HG03103 (cell line): Measurements from ENCODE around the gene SYT1.
A peak's percentile ranks its signal among the peaks of the same experiment; 100 is the strongest.

ENCODE experiments used
- ATAC-seq: cut with Tn5 transposase; IDR thresholded peaks from one replicate; pipeline ENCODE4 v1.9.1; 2021; ENCODE audit warnings: low read depth; ENCODE audit not compliant: unreplicated experiment

The SYT1 gene

DNA sequence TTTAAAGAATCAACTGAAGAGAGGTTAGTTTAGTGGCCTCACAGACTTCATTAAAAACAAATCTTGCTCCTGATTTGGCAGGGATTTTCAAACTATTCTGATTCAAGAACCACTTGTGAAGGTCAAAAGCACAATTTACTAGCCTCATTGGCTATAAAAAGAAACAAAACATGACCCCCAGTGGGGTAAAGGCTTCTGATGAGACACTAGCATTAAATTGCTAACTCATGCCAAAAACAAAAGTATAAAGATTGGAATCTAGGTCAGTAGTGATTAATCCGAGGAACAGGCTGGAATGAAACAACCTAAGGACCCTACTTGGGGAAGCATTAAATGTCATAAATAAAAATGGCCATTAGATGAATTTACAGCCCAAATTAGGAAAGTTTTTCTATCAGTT, 513.9 kb downstream of the SYT1 start:
- no peak for ATAC-seq

- no peak for ATAC-seq
These were observed 515.8 kb downstream of the SYT1 start for GRCh38 chr12:79380402-79380801.

GRCh38 chr12:79381248-79382208, 517.0 kb downstream of the SYT1 start:
- no peak for ATAC-seq

- ATAC-seq = no peak
These were observed 520.0 kb downstream of the SYT1 start for GRCh38 chr12:79384551-79384950.

DNA sequence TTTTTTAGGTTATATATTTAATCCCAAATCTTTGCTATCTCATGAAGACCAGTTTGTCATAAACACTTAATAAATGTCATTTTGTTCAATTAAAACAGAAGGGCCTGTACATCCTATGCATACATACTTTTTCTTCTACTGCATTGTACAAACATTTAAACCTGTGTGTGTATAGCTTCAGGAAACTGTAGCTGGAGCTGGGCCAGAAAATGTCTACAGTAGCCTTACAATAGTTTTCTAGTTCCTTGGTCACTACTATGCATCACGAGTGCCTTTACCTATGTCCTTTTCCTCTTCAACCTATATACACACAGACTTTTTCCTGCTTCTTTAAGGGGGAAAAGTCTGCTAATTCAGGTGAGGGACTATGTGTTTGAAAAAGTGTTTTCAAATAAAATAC, 523.4 kb downstream of the SYT1 start:
- no peak for ATAC-seq

- ATAC-seq = no peak
These were observed 529.3 kb downstream of the SYT1 start for GRCh38 chr12:79393842-79394241.

GRCh38 chr12:79397609-79398008, 533.0 kb downstream of the SYT1 start:
- no peak for ATAC-seq

DNA sequence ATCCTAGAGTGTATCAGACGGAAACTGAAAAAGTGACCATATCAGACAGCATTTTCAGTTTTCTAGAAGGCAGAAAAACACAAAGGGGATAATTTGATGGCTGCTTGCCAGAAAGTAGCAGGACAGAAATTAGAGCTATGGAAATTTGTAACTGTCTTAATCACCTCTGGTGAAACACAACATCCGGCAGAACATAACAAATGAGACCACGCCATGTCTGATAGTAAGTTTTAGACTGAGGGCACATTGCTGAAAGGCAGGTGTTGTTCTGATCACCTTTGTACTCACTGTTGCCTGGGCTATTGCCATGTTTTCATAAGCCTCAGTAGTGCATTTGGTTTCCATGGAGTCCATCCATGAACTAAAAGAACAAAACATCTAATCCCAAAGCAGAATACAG, 535.9 kb downstream of the SYT1 start:
- no peak for ATAC-seq

DNA sequence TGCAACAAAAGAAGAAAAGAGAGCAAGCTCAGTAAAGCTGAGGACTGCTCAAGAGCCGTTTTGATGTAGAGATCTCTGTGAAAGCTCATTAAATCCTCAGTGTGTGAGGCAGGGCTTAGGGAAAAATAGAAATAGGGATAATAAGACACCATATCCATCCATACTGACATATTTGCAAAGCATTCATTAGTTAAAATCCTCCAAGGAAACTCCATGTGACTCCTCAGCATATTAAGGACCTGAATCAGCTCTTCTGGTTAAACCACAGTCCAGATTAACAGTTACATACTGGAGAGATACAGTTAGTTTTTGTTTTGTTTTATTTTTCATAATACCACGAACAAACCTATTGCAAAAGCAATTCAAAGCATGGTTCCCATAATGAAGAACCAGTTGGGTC, 538.0 kb downstream of the SYT1 start:
- ATAC-seq = no peak

GRCh38 chr12:79406993-79407392, 542.4 kb downstream of the SYT1 start:
- no peak for ATAC-seq

- ATAC-seq = peak; percentile 89
These were observed 543.4 kb downstream of the SYT1 start for GRCh38 chr12:79407671-79408622.

DNA sequence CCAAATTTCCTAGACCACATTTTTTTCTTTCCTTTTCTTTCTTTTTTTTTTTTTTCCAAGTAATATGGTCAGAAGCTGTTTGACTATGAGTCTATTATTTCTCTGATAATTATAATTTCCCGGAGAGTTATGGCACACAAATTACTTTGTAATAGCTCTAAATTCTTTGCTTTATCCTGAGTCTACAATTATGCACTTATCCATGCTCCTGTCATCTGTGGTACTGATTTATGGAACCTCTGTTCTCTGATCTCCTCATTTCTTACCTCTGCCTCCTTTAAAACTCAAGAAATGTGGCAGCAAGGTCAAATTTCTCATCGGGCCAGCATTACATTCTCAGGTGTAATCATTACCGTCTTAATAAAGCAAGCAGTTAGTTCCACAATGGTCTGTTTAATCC, 544.1 kb downstream of the SYT1 start:
- ATAC-seq = no peak

GRCh38 chr12:79409562-79409961, 545.0 kb downstream of the SYT1 start:
- no peak for ATAC-seq

DNA sequence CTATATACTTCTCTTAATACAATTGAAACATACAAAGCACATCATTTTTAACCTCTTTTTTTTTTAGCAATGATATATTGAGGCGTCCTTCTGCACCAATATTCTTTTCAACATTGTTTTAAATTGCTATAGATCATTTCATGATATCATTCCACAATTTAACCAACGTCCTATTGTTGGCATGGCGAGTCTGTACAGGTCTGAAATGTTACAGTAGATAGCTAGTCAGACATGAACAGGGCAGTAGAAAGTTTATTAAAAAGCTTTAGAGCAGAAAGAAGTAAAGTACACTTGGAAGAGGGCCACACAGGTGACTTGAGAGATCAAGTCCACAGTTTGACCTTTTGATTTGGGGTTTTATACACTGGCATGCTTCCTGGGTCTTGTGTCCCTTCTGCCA, 547.2 kb downstream of the SYT1 start:
- ATAC-seq = no peak

DNA sequence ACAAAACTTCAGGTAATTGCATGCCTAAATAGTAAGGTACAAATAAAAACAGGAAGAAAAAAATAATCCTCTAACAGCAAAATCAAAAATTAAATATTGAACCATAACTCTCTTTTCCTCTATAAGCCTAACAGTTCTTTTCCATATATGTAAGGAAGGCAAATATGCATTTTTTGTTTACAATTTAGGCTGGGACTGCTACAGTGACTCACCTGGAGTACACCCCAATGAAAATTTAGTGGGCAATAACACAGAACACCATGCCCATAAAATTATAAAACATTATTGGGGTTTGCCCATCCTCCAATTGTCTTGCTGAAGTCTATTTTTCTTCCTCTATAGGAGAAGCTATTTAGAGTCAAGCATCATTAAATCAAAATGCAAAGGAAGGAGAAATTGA, 549.2 kb downstream of the SYT1 start:
- no peak for ATAC-seq

DNA sequence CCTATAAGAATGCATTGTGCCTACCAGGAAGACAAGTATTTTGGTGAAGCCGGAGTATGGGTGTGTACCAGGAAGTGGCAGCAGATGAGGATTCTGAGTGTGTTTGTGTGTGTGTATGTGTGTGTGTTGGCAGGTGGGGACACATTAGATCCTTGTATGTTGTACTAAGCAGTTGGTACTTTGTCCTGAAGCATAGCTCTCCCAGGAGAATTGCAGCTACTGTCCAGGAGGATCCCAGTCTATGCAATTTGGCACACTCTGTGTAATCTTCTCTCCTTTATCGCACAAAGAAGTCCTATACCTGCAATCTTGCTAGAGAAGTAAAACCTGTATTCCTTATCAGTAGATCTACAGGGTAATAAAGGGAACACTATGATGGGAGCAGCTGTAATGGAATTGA, 549.7 kb downstream of the SYT1 start:
- ATAC-seq = no peak

DNA sequence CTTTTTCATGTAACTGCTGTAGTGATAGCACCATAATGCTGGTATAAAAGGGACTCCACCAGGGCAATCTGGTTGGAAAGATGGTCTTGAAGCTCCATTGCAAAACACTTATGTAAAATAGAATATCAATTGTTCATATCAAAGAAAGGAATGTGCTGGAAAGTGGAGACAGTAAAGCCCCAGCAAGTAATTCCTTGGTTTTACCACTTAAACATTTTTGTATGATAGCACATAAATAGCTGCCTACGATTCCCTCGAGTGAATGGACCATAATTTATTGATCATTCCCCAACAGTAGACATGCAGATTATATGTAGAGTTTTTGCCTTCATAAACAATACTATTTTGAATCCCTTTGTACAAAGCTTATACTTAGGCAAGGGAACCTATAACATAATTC, 550.7 kb downstream of the SYT1 start:
- ATAC-seq = no peak

- ATAC-seq = no peak
These were observed 551.3 kb downstream of the SYT1 start for GRCh38 chr12:79415746-79416435.

DNA sequence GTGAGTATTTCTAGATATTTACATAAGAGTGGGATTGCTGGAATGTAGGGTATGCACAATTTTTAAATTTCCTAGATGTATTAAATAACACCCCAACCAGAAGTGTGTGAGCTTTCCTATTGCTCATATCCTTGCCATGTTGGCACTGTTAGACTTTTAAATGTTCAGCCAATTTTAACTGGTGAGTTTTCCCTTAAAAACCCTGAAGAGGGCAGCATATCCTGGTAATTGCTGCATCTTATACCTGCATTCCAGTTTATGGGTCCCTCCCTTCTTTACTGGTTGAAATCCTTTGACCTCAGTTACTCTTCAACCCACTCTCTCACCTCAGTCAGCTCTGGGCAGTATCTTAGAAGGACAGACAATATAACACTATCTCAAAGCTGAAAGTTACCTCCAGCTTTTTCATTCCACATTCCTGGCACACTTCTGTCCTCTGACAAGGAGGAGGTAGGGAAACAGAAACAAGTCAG, 555.6 kb downstream of the SYT1 start:
- ATAC-seq = no peak

GRCh38 chr12:79421236-79421740, 556.7 kb downstream of the SYT1 start:
- no peak for ATAC-seq
